Measurements from ENCODE around the gene VPS16. TPM values are rescaled to one million over a fixed set of nuclear protein-coding genes. Genes with fewer than 3 reads are reported as not detected.

Gene VPS16
- total and polyA plus RNA-seq, 12 donors, result 13.0 to 44.7 (median 20.6) TPM

- DNase-seq, result no peak
- intact Hi-C loops (cut with DNase I), result loop anchor here in 4 of 10 donors (5.0 to 10.0 kb wide), 4 partner anchors 92 to 185 kb away; partner anchors contain the start of genes EBF4 (in 1 of the 4) and IDH3B (in 1 of the 4)
- Histone ChIP-seq H3K4me1 (peaks cover 0 to 14% (median 10%) of the 10 kb centered on the region in 9 donors), H3K9me3 (no peaks in the 10 kb centered on the region), H3K36me3 (peaks cover 0 to 7% (median 0%) of the 10 kb centered on the region in 9 donors), H3K4me3 (no peak overlapping the region), H3K27me3 (no peaks in the 10 kb centered on the region), H3K27ac (no peak overlapping the region)
- 90 to 91% methylated on average over 4 of the region's 4 CpGs for WGBS, 2 donors
- ATAC-seq, result no peak
- no peak for TF ChIP-seq CTCF (IDR thresholded peaks at IDR 0.05)
Observed at GRCh38 chr20:2849529-2849928, 9.0 kb downstream of the VPS16 start.

- WGBS, 2 donors, result 91 to 96% methylated on average over 10 of the region's 10 CpGs
- ATAC-seq (no peak), DNase-seq (no peak)
- Histone ChIP-seq H3K36me3 (peaks cover 0 to 5% (median 0%) of the 10 kb centered on the region in 9 donors), H3K27ac (no peak overlapping the region), H3K9me3 (no peaks in the 10 kb centered on the region), H3K27me3 (no peaks in the 10 kb centered on the region), H3K4me1 (peaks cover 0 to 14% (median 10%) of the 10 kb centered on the region in 9 donors), H3K4me3 (no peak overlapping the region)
- no peak for TF ChIP-seq CTCF (IDR thresholded peaks at IDR 0.05)
- intact Hi-C loops (cut with DNase I), result loop anchor here in 5 of 10 donors (5.0 to 10.0 kb wide), 4 partner anchors 94 to 156 kb away; partner anchors contain the start of gene EBF4 (in 1 of the 5)
Observed at GRCh38 chr20:2851086-2851485, 10.5 kb downstream of the VPS16 start.

- peaks cover 0 to 15% (median 6%) of the 10 kb centered on the region in 9 donors for H3K4me1 ChIP-seq
- no peaks in the 10 kb centered on the region for H3K9me3 ChIP-seq
- no peak for ATAC-seq
- WGBS, 2 donors, result 80 to 88% methylated on average over 2 of the region's 2 CpGs
- no peaks in the 10 kb centered on the region for H3K27me3 ChIP-seq
- H3K27ac ChIP-seq, result no peak overlapping the region
- peaks cover 0 to 42% (median 25%) of the 10 kb centered on the region in 9 donors for H3K36me3 ChIP-seq
- H3K4me3 ChIP-seq, result no peak overlapping the region
- no peak for DNase-seq
- intact Hi-C loops (cut with DNase I), result loop anchor here in 3 of 10 donors (10.0 kb wide), 2 partner anchors 104 to 164 kb away; partner anchors contain the start of gene EBF4 (in 1 of the 3)
- no peak for TF ChIP-seq CTCF (IDR thresholded peaks at IDR 0.05)
Observed at GRCh38 chr20:2858591-2858990, 18.0 kb downstream of the VPS16 start.

- Histone ChIP-seq H3K27me3 (no peaks in the 10 kb centered on the region), H3K4me3 (no peak overlapping the region), H3K4me1 (peaks cover 0 to 15% (median 6%) of the 10 kb centered on the region in 9 donors), H3K27ac (no peak overlapping the region), H3K36me3 (peaks cover 0 to 52% (median 31%) of the 10 kb centered on the region in 9 donors), H3K9me3 (no peaks in the 10 kb centered on the region)
- ATAC-seq, result peak in 6 of 8 donors; percentile 46 to 66 (median 58)
- no peak for DNase-seq
- TF ChIP-seq CTCF (IDR thresholded peaks at IDR 0.05), result no peak
- 75 to 79% methylated on average over 4 of the region's 4 CpGs for whole genome bisulfite sequencing, 2 donors
- intact Hi-C loops (cut with DNase I), result loop anchor here in 4 of 10 donors (10.0 kb wide), 4 partner anchors 105 to 165 kb away; partner anchors contain the start of gene EBF4 (in 1 of the 4)
Observed at GRCh38 chr20:2859330-2860121, 19.0 kb downstream of the VPS16 start.

Data from heart right ventricle (tissue), 16 donors.